GM19025 (cell line): ENCODE measurements around the gene SFXN3.

ENCODE experiments used
- ATAC-seq: cut with Tn5 transposase; IDR thresholded peaks from one replicate; pipeline ENCODE4 v1.9.1; 2021; ENCODE audit warnings: mild to moderate bottlenecking, low read depth, moderate library complexity; ENCODE audit not compliant: unreplicated experiment

Gene SFXN3

DNA sequence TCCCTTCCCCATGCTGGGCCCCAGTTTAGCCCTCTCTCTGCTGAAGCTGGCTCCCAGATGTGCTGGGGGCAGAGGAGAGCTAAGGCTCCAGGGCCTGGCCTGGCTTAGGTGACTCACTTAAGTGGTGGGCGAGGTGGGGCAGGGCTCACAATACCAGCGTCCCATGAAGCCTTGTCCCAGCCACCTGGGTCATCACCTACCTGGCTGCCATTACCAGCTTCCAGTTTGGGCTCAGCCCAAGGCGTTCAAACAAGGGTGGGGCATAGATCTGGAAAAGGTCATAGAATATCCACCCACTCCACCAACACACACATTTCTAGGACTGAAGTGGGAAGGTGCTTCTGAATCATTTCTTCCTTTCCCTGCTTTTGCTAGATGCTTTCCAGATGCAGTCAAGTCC, 39.1 kb downstream of the SFXN3 start:
- no peak for ATAC-seq

- no peak for ATAC-seq
Observed at GRCh38 chr10:101071267-101071884, 40.3 kb downstream of the SFXN3 start.

- no peak for ATAC-seq
Observed at GRCh38 chr10:101071885-101072433, 40.9 kb downstream of the SFXN3 start.

DNA sequence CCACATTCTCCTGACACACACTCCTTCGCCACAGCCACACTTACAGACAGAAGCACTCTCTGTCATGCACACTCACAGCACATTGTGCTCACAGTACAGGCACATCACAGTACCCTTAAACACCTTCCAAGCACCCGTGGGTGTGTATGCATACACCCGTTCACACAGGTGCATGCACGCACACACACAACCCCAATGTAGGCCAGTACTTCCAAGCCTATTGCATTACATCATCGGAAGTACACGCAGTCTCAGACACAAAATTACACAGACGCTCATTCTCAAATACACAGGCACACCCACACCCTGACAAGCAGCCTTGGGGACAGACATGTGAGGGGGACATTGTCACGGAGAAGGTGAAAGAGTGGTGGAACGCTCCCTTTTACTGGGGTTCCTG, 41.9 kb downstream of the SFXN3 start:
- no peak for ATAC-seq

GRCh38 chr10:101073631-101074030, 42.6 kb downstream of the SFXN3 start:
- ATAC-seq: no peak

- ATAC-seq: no peak
Observed at GRCh38 chr10:101075775-101076174, 44.7 kb downstream of the SFXN3 start.

DNA sequence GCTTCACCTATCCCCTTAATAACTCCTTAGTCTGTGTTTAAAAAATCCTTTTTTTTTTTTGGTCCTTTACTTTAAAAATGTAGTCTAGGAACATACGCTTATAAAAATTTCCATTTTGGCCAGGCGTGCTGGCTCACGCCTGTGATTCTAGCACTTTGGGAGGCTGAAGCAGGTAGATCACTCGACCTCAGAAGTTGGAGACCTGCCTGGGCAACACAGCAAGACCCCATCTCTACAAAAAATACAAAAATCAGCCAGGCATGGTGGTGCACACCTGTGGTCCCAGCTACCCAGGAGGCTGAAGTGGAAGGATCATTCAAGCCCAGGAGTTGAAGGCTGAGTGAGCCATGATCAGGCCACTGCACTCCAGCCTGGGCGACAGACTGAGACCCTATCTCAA, 45.6 kb downstream of the SFXN3 start:
- no peak for ATAC-seq

DNA sequence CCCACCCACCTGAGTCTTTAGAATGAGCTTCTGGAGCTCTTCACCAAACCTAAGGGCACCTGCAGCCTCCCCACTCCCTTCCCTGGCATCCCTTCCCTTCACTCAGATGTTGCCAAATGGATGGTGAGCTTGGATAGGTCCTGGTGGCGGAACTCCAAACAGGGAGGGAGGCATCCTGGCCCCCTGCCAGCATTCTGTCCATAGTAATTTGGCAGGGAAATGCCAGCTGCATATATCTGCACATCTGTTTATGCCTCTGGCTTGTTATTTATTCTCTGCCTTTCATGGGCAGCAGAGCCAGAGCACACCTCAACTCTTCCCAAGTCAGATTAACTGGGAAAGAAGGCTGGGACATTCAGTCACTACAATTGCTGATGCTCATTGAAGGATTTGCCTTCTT, 48.8 kb downstream of the SFXN3 start:
- no peak for ATAC-seq

GRCh38 chr10:101080933-101081931, 50.2 kb downstream of the SFXN3 start:
- ATAC-seq: no peak

DNA sequence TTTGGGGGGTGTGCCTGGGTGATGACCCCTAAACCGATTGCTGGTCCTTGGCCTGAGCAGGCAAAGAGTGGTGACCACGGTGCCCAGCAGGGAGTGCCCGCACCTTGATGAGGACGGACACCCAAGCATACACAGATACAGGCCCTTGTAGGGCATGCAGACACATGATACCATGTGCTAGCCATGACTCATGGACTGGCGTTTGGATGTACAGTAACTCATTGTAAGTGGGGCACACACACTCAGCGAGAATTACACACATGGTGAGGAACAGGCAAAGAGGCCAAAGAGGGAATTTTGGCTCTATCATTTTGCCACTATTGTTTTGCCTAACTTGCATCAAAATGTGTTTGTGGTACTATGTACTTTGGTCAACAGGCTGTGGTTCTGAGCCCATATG, 54.8 kb downstream of the SFXN3 start:
- no peak for ATAC-seq

DNA sequence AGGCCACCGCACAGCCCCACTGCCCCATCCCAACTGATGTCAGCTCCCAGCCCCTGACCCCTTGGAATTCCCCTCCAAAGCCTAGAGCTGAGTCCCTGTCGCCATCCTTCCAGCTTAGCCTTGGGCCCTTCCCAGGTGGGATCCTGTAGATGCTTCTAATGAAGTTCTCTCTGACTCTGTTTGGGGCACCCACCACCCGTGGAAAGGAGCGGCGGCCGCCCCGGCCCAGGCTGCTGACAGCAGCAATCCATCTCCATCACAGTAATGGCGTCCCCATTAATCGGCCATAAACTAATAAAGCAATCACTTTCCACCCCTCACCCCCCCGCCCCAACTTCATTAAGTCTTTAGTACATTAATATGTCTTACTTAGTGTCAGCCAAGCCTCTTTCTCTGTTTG, 56.3 kb downstream of the SFXN3 start:
- no peak for ATAC-seq

DNA sequence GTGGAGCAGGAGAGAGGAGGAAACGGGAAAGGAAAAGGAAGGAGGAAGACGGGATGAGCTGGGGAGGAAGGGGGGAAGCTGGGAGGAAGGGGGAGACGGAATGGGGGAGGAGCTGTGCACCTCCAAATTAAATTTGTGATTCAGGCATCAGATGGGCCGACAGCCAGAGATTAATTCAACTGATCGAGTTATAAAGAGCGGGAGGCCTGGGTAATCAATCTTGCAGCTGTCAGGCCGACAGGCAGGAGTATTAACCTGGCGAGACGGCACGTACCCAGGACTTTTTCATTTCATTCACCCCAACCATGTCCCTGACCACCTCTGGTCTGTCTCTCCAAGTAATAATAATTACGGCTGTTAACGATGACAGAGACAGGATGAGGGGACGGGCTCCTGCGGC, 56.9 kb downstream of the SFXN3 start:
- no peak for ATAC-seq

GRCh38 chr10:101089520-101090299, 58.7 kb downstream of the SFXN3 start:
- ATAC-seq: no peak

DNA sequence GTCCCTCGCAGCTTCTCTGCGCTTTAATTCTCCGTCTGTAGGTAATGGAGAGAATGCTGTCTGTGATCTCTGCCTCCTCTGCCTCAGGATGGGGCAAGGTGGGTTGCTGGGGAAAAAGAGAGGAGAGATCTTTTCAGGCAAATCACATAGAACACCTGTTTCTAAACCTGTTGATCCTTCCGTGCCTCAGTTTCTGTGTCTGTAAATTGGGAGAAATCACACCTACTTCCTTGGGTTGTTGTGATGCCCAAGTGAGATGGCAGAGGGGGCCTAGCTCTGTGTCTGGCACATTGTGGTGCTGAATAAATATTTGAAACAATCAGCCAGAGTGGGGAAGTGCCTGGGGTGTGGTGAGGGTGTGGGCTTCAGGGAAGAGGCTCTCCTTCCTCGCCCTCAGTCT, 59.6 kb downstream of the SFXN3 start:
- ATAC-seq: no peak
